Measurements from ENCODE around the gene REG4.

DNA sequence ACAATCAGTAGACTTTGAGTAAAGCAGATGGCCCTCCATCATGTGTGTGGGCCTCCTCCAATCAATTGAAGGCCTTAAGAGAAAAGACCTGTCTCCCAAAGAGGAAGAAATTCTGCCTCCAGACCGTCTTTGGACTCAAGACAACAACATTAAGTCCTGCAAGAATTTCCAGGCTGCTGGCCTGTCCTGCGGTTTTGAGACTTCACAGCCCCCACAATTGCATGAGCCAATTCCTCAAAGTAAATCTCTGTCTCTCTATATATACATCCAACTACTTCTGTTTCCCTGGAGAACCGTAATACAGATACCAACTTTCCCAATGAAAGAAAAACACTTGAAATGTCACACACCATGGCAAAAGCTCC, 16.4 kb downstream of the REG4 start:
- TF ChIP-seq, protein P1, sequence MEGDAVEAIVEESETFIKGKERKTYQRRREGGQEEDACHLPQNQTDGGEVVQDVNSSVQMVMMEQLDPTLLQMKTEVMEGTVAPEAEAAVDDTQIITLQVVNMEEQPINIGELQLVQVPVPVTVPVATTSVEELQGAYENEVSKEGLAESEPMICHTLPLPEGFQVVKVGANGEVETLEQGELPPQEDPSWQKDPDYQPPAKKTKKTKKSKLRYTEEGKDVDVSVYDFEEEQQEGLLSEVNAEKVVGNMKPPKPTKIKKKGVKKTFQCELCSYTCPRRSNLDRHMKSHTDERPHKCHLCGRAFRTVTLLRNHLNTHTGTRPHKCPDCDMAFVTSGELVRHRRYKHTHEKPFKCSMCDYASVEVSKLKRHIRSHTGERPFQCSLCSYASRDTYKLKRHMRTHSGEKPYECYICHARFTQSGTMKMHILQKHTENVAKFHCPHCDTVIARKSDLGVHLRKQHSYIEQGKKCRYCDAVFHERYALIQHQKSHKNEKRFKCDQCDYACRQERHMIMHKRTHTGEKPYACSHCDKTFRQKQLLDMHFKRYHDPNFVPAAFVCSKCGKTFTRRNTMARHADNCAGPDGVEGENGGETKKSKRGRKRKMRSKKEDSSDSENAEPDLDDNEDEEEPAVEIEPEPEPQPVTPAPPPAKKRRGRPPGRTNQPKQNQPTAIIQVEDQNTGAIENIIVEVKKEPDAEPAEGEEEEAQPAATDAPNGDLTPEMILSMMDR (conservative IDR thresholded peaks at IDR 0.05; ENCODE audit: low read length): no peak
- no peak for TF ChIP-seq EZH2phosphoT487 (IDR thresholded peaks at IDR 0.05; ENCODE audit: borderline replicate concordance)
